Mucosa of descending colon (tissue), 3 donors: Measurements from ENCODE around the gene DENND5B. TPM values are rescaled to one million over a fixed set of nuclear protein-coding genes. Genes with fewer than 3 reads are reported as not detected.

Source experiments
- ATAC-seq: fragments of 200-7000 bp; cut with Tn5 transposase; one replicate; pipeline ENCODE4 v1.9.1; 2020; ENCODE audit warnings: mild to moderate bottlenecking, moderate library complexity
- DNase-seq, 3 donors: peaks; one replicate each; pipeline ENCODE4 v3.0.0-alpha.2; 2020
- H3K36me3 ChIP-seq: fragments of 200-600 bp; one replicate; pipeline ENCODE4 v1.8.0; 2021; ENCODE audit warnings: low read depth, mild to moderate bottlenecking
- H3K4me1 ChIP-seq: fragments of 200-600 bp; one replicate; pipeline ENCODE4 v1.8.0; 2021; ENCODE audit warnings: low read depth, mild to moderate bottlenecking
- H3K4me3 ChIP-seq: fragments of 200-600 bp; one replicate; pipeline ENCODE4 v1.8.0; 2021; ENCODE audit warnings: mild to moderate bottlenecking
- H3K9me3 ChIP-seq: fragments of 200-600 bp; one replicate; pipeline ENCODE4 v1.8.0; 2021; ENCODE audit warnings: mild to moderate bottlenecking
- intact Hi-C, 2 donors: fragments of 100-400 bp; cut with DNase I in 1 of 2; cut with micrococcal nuclease in 1 of 2; formaldehyde crosslinking; loops; one replicate each; pipeline versions ENCODE4 v1.11.0 to v1.11.1; 2022; cut with DNase I, micrococcal nuclease
- total RNA-seq, 3 donors: library from RNA; stranded (reverse); fragmentation: NEBNext Ultra II Directional in 2 of 3; extraction: Animal tissue kit (Norgen Biotek cat#: 25700) in 2 of 3; gene quantifications; one replicate each; pipeline versions ENCODE4 v1.2.1 to v1.2.4, GENCODE V29; 2021 to 2023
- TF ChIP-seq, protein P1 (sequence below): fragments of 200-600 bp; IDR thresholded peaks from one replicate; pipeline ENCODE4 v1.8.0; 2022; ENCODE audit warnings: antibody characterized with exemption, mild to moderate bottlenecking
- donor health status: DM: no; HTN: no; CAD: no; lungs with moderate emphysema.
- donor health status: DM: no; HTN: no; CAD: no.
- donor health status: DM: no; HTN: yes; CAD: no.

DENND5B gene
- total RNA-seq, 3 donors from 2014 or later: 10.4 to 20.3 (median 12.8) TPM

DNA sequence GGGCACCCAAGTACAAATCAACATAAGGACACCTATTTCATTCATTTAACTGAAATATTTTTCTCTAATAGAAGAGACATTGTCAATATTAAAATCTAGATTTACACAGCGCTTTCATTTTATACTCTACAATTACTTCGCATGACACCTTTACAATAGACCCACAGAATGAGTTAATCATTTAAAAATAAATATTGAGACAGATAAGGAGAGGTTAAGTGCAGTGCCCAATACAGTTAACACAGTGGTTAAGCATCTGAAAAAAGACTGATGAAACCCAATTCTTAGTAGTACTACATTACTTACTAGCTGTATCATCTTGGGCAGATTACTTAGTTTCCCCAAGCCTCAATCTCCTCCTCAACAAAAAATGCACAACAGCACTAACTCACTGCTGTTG lies 116.2 kb downstream of the DENND5B start:
- no peaks in the 10 kb centered on the region for H3K36me3 ChIP-seq
- H3K4me3 ChIP-seq: no peak overlapping the region
- TF ChIP-seq, protein P1, sequence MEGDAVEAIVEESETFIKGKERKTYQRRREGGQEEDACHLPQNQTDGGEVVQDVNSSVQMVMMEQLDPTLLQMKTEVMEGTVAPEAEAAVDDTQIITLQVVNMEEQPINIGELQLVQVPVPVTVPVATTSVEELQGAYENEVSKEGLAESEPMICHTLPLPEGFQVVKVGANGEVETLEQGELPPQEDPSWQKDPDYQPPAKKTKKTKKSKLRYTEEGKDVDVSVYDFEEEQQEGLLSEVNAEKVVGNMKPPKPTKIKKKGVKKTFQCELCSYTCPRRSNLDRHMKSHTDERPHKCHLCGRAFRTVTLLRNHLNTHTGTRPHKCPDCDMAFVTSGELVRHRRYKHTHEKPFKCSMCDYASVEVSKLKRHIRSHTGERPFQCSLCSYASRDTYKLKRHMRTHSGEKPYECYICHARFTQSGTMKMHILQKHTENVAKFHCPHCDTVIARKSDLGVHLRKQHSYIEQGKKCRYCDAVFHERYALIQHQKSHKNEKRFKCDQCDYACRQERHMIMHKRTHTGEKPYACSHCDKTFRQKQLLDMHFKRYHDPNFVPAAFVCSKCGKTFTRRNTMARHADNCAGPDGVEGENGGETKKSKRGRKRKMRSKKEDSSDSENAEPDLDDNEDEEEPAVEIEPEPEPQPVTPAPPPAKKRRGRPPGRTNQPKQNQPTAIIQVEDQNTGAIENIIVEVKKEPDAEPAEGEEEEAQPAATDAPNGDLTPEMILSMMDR: no peak
- no peaks in the 10 kb centered on the region for H3K4me1 ChIP-seq
- H3K9me3 ChIP-seq: no peaks in the 10 kb centered on the region
- intact Hi-C loops: no loop called here
- DNase-seq (no peak), ATAC-seq (no peak)

DNA sequence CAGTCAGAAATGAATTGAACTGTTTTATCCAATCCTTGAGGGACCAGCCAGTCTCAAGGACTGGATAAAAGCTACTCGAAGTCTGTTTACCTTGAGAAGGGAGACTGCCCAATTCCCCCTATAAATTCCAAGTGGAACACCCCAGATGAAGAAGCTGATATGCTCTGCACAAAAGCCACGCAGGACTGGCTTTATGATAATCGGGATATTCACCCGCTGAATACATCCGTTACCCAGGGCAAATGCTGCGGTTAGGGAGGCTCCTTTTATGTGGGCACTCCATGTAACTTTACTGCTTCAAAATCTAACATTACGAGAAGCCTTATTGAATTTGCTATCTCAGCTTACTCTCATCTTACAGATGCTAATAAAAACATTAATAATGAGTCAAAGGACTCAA lies 119.1 kb downstream of the DENND5B start:
- no peak for ATAC-seq
- intact Hi-C loops: no loop called here

DNA sequence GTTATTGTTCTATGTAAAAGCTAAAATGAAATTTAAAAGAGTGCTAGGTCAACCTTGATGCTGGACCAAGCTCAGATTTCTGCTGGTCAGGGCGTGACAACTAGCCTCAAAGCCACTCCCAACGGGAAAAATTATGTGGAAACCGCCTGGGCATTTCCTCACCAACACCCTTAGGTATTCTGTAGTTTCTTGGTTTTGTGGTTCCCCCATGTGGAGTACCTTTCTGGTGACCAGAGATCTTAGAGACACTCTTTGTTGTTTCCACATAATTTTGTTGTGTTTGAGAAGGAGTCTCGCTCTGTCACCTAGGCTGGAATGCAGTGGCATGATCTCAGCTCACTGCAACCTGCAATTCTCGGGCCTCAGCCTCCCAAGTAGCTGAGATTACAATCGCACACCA lies 119.9 kb downstream of the DENND5B start:
- intact Hi-C loops: no loop called here
- ATAC-seq: no peak
- TF ChIP-seq, protein P1: no peak
- DNase-seq: no peak
- Histone ChIP-seq H3K4me1 (no peaks in the 10 kb centered on the region), H3K36me3 (no peaks in the 10 kb centered on the region), H3K9me3 (no peaks in the 10 kb centered on the region), H3K4me3 (no peak overlapping the region)

More for the DNA sequence above, 119.1 kb downstream of the DENND5B start:
- Histone ChIP-seq H3K9me3 (no peaks in the 10 kb centered on the region), H3K36me3 (no peaks in the 10 kb centered on the region), H3K4me3 (no peak overlapping the region), H3K4me1 (no peaks in the 10 kb centered on the region)
- TF ChIP-seq, protein P1: no peak
- DNase-seq: no peak

DNA sequence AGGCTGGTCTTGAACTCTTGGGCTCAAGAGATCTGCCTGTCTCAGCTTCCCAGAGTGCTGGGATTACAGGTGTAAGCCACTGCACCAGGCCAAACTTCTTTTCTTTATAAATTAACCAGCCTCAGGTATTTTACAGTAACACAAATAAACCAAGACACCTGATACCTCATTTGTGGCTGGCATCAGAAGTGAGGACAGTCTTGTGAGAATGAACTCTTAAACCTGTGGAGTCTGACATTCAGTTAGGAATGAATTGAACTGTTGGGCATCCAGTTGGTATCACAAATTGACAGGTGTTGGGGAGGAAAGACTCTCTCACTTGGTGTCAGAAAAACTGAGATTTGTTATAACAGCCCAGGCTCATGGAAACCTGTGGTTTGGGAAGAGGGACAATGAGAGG lies 120.5 kb downstream of the DENND5B start:
- no peaks in the 10 kb centered on the region for H3K36me3 ChIP-seq
- H3K4me1 ChIP-seq: no peaks in the 10 kb centered on the region
- intact Hi-C loops: no loop called here
- TF ChIP-seq, protein P1: no peak
- DNase-seq (no peak), ATAC-seq (no peak)
- no peak overlapping the region for H3K4me3 ChIP-seq
- no peaks in the 10 kb centered on the region for H3K9me3 ChIP-seq

DNA sequence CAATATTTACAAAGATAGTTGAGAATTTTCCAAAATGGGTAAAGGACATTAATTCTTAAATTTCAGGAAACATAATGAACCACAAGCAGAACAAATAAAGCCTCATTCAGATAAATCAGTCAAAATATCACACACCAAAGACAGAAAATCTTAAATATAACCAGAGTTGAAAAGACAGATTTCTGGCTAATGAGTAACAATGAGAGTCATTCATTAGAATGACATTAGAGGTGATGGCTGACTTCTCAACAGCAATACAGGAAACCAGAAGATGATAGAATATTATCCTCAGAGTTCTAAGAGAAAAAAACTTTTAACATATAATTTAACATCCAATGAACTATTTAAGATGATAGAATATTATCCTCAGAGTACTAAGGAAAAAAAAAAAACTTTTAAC lies 124.2 kb downstream of the DENND5B start:
- Histone ChIP-seq H3K9me3 (no peaks in the 10 kb centered on the region), H3K36me3 (no peaks in the 10 kb centered on the region), H3K4me3 (no peak overlapping the region), H3K4me1 (no peaks in the 10 kb centered on the region)
- DNase-seq: no peak
- intact Hi-C loops: no loop called here
- ATAC-seq: no peak
- TF ChIP-seq, protein P1: no peak

DNA sequence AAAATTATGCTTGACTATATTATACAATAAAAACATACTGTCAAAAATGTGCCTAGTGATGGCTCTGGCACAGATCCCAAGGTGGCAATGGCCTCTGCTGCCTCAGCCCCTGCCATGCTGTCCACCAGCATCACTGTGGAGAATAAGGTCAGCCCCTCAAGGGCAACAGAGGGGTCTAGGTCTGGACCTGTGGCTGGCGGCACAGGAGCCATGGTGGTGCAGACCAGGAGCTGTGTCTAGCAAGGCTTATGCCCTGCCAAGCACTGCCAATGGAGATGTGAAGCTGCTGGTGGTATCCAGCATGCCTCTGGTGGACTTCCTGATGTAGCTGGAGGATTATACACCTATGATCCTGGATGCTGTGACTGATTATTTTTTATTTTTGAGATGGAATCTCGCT lies 125.9 kb downstream of the DENND5B start:
- ATAC-seq: no peak
- intact Hi-C loops: no loop called here
- no peaks in the 10 kb centered on the region for H3K36me3 ChIP-seq
- no peak overlapping the region for H3K4me3 ChIP-seq
- H3K9me3 ChIP-seq: no peaks in the 10 kb centered on the region
- TF ChIP-seq, protein P1: no peak
- no peaks in the 10 kb centered on the region for H3K4me1 ChIP-seq
- DNase-seq: no peak
